Measurements from ENCODE around the gene UBE2G2. TPM values are rescaled to one million over a fixed set of nuclear protein-coding genes. Genes with fewer than 3 reads are reported as not detected.

UBE2G2 gene
- total RNA-seq, 1 experiment from 2014 or later: 91.3 TPM

- Histone ChIP-seq H3K9me3 (no peaks in the 10 kb centered on the region), H3K4me3 (ENCODE audit: low read depth, low read length) (no peak overlapping the region), H3K27me3 (replicated peaks; ENCODE audit: control insufficient read depth, insufficient read depth, low read length) (no peaks in the 10 kb centered on the region), H3K36me3 (ENCODE audit: control insufficient read depth, insufficient read depth, low read length) (peaks cover 2% of the 10 kb centered on the region; the same call in 1 of the 2 replicates), H3K4me1 (peaks cover 24% of the 10 kb centered on the region)
- peak overlapping the region; percentile 73 for H3K27ac Mint-ChIP-seq (ENCODE audit: unreplicated experiment)
- ChIA-PET CTCF (no interaction called here), POLR2A (no interaction called here)
- peaks cover 19% of the 10 kb centered on the region for H3K4me1 Mint-ChIP-seq (ENCODE audit: low read depth, unreplicated experiment)
- peaks cover 33% of the 10 kb centered on the region for H3K36me3 Mint-ChIP-seq (ENCODE audit: insufficient read depth, unreplicated experiment)
- intact Hi-C loops (cut with micrococcal nuclease; ENCODE audit: unreplicated experiment): loop anchor here (10.0 kb wide), 1 partner anchor 277 kb away; no protein-coding TSS in a partner anchor
- DNase-seq: no peak
- H3K9me3 Mint-ChIP-seq (ENCODE audit: unreplicated experiment): no peaks in the 10 kb centered on the region
- TF ChIP-seq CTCF (IDR thresholded peaks at IDR 0.05; ENCODE audit: insufficient read depth in 1 of 2, low read depth in 1 of 2, low read length in 1 of 2, severe bottlenecking in 1 of 2, unreplicated experiment in 1 of 2): no peak
- BruUV-seq (replicated peaks): no TSS peak
- H3K27me3 Mint-ChIP-seq (ENCODE audit: insufficient read depth, unreplicated experiment): no peaks in the 10 kb centered on the region
- no peak overlapping the region for H3K4me3 Mint-ChIP-seq (ENCODE audit: unreplicated experiment)
Measured at GRCh38 chr21:44791993-44792392, 9.6 kb downstream of the UBE2G2 start.

- Mint-ChIP-seq H3K36me3 (ENCODE audit: insufficient read depth, unreplicated experiment) (peaks cover 36% of the 10 kb centered on the region), H3K4me1 (ENCODE audit: low read depth, unreplicated experiment) (peaks cover 19% of the 10 kb centered on the region), H3K27ac (ENCODE audit: unreplicated experiment) (peak overlapping the region; percentile 27), H3K4me3 (ENCODE audit: unreplicated experiment) (no peak overlapping the region), H3K9me3 (ENCODE audit: unreplicated experiment) (no peaks in the 10 kb centered on the region), H3K27me3 (ENCODE audit: insufficient read depth, unreplicated experiment) (no peaks in the 10 kb centered on the region)
- H3K27me3 ChIP-seq (replicated peaks; ENCODE audit: control insufficient read depth, insufficient read depth, low read length): no peaks in the 10 kb centered on the region
- no peak for TF ChIP-seq CTCF (IDR thresholded peaks at IDR 0.05; ENCODE audit: insufficient read depth in 1 of 2, low read depth in 1 of 2, low read length in 1 of 2, severe bottlenecking in 1 of 2, unreplicated experiment in 1 of 2)
- intact Hi-C loops (cut with micrococcal nuclease; ENCODE audit: unreplicated experiment): loop anchor here (10.0 kb wide), 1 partner anchor 276 kb away; no protein-coding TSS in a partner anchor
- no peaks in the 10 kb centered on the region for H3K9me3 ChIP-seq
- DNase-seq: no peak
- BruUV-seq (replicated peaks): no TSS peak
- H3K36me3 ChIP-seq (ENCODE audit: control insufficient read depth, insufficient read depth, low read length): peaks cover 2% of the 10 kb centered on the region; the same call in 1 of the 2 replicates
- H3K4me1 ChIP-seq: peaks cover 24% of the 10 kb centered on the region
- ChIA-PET CTCF (no interaction called here), POLR2A (no interaction called here)
- H3K4me3 ChIP-seq (ENCODE audit: low read depth, low read length): no peak overlapping the region
Measured at GRCh38 chr21:44791246-44791645, 10.4 kb downstream of the UBE2G2 start.

GRCh38 chr21:44790368-44790767 lies 11.3 kb downstream of the UBE2G2 start:
- peaks cover 2% of the 10 kb centered on the region; the same call in 1 of the 2 replicates for H3K36me3 ChIP-seq (ENCODE audit: control insufficient read depth, insufficient read depth, low read length)
- Mint-ChIP-seq H3K27ac (ENCODE audit: unreplicated experiment) (peak overlapping the region; percentile 27), H3K9me3 (ENCODE audit: unreplicated experiment) (no peaks in the 10 kb centered on the region), H3K36me3 (ENCODE audit: insufficient read depth, unreplicated experiment) (peaks cover 34% of the 10 kb centered on the region), H3K4me3 (ENCODE audit: unreplicated experiment) (no peak overlapping the region), H3K27me3 (ENCODE audit: insufficient read depth, unreplicated experiment) (no peaks in the 10 kb centered on the region), H3K4me1 (ENCODE audit: low read depth, unreplicated experiment) (peaks cover 19% of the 10 kb centered on the region)
- peaks cover 24% of the 10 kb centered on the region for H3K4me1 ChIP-seq
- ChIA-PET POLR2A (no interaction called here), CTCF (no interaction called here)
- no peak for TF ChIP-seq CTCF (IDR thresholded peaks at IDR 0.05; ENCODE audit: insufficient read depth in 1 of 2, low read depth in 1 of 2, low read length in 1 of 2, severe bottlenecking in 1 of 2, unreplicated experiment in 1 of 2)
- BruUV-seq (replicated peaks): no TSS peak
- H3K9me3 ChIP-seq: no peaks in the 10 kb centered on the region
- intact Hi-C loops (cut with micrococcal nuclease; ENCODE audit: unreplicated experiment): loop anchor here (10.0 kb wide), 1 partner anchor 276 kb away; no protein-coding TSS in a partner anchor
- DNase-seq: no peak
- no peaks in the 10 kb centered on the region for H3K27me3 ChIP-seq (replicated peaks; ENCODE audit: control insufficient read depth, insufficient read depth, low read length)
- H3K4me3 ChIP-seq (ENCODE audit: low read depth, low read length): no peak overlapping the region
